ENCODE data around the gene FBN2.

Gene FBN2

DNA sequence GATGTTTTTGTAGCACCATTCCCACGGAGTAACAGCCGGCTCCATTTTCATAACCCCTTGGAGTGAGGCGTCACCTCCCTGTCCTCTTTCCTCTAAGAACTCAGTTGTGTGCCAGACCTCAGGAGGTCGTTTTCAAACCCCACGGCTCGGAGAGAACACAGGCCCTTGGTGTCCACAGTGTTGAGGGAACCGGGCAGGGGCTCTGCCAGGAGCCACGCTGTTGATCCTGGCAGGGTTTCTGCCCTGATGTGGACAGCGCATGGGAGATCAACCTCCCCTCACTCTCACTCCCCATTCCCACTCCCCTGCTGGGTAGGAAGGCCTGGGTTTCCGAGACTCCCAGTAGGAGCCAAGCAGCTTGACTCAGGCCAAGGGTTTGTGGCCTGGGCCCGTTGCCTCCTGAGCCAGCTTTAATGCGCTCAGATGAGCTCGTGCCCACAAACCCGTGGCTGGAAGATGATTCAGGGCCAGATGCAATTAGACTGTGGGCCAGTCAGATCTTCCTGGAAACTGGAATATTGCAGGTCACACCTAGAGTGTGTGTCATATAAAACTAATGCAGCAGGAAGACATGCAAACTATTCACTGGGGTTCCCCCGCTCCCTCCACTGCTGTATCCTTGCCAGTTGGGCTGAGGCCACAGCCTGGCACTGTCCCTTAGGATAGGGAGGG, 321.0 kb downstream of the FBN2 start:
- Mint-ChIP-seq H3K27ac (no peak overlapping the region), H3K4me3 (no peak overlapping the region), H3K9me3 (no peaks in the 10 kb centered on the region), H3K27me3 (ENCODE audit: low read depth) (peaks cover 3% of the 10 kb centered on the region), H3K4me1 (ENCODE audit: low read depth) (peaks cover 2% of the 10 kb centered on the region), H3K36me3 (ENCODE audit: low read depth) (no peaks in the 10 kb centered on the region)

- H3K36me3 Mint-ChIP-seq (ENCODE audit: low read depth) = no peaks in the 10 kb centered on the region
- peaks cover 3% of the 10 kb centered on the region for H3K27me3 Mint-ChIP-seq (ENCODE audit: low read depth)
- peaks cover 2% of the 10 kb centered on the region for H3K4me1 Mint-ChIP-seq (ENCODE audit: low read depth)
- H3K27ac Mint-ChIP-seq = no peak overlapping the region
- no peaks in the 10 kb centered on the region for H3K9me3 Mint-ChIP-seq
- H3K4me3 Mint-ChIP-seq = no peak overlapping the region
These were observed 321.8 kb downstream of the FBN2 start for GRCh38 chr5:128216285-128216684.

- Mint-ChIP-seq H3K27ac (no peak overlapping the region), H3K4me1 (ENCODE audit: low read depth) (peaks cover 2% of the 10 kb centered on the region), H3K36me3 (ENCODE audit: low read depth) (no peaks in the 10 kb centered on the region), H3K4me3 (no peak overlapping the region), H3K9me3 (no peaks in the 10 kb centered on the region), H3K27me3 (ENCODE audit: low read depth) (peaks cover 3% of the 10 kb centered on the region)
These were observed 324.2 kb downstream of the FBN2 start for GRCh38 chr5:128213833-128214232.

DNA sequence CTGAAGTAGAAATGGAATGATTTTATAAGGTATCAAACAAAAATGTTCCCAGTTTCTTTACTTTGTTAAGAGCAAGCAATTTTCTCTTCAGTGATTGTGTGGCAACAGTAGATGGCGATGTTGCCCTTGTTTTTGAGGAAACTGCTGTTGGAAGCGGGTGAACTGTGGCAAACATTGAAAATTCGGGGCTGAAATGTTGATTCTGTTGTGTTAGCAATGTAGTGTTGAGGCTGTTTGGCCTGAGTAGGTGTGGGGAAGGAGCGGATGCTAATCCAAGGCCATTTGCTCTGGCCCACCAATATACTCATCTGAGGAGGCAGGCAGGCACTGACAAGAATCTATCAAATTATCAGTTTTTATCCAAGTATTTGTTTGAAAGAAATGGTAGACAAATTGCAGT, 324.7 kb downstream of the FBN2 start:
- H3K4me1 Mint-ChIP-seq (ENCODE audit: low read depth) = peaks cover 2% of the 10 kb centered on the region
- H3K9me3 Mint-ChIP-seq = no peaks in the 10 kb centered on the region
- peaks cover 3% of the 10 kb centered on the region for H3K27me3 Mint-ChIP-seq (ENCODE audit: low read depth)
- H3K4me3 Mint-ChIP-seq = no peak overlapping the region
- no peak overlapping the region for H3K27ac Mint-ChIP-seq
- no peaks in the 10 kb centered on the region for H3K36me3 Mint-ChIP-seq (ENCODE audit: low read depth)

- Mint-ChIP-seq H3K27ac (no peak overlapping the region), H3K4me3 (no peak overlapping the region), H3K27me3 (ENCODE audit: low read depth) (peaks cover 3% of the 10 kb centered on the region), H3K9me3 (no peaks in the 10 kb centered on the region), H3K36me3 (ENCODE audit: low read depth) (no peaks in the 10 kb centered on the region), H3K4me1 (ENCODE audit: low read depth) (peaks cover 2% of the 10 kb centered on the region)
These were observed 325.7 kb downstream of the FBN2 start for GRCh38 chr5:128212191-128212806.

GRCh38 chr5:128208436-128208835, 329.6 kb downstream of the FBN2 start:
- Mint-ChIP-seq H3K27me3 (ENCODE audit: low read depth) (peaks cover 2% of the 10 kb centered on the region), H3K4me1 (ENCODE audit: low read depth) (peaks cover 2% of the 10 kb centered on the region), H3K36me3 (ENCODE audit: low read depth) (no peaks in the 10 kb centered on the region), H3K9me3 (no peaks in the 10 kb centered on the region), H3K4me3 (no peak overlapping the region), H3K27ac (no peak overlapping the region)

All from T-helper 1 cell treated with Interleukin-12 subunit alpha and Interleukin-12 subunit beta and Interleukin-4 antibody, amounts not matched to agents 30 μg/mL and 1 μg/mL, for 36 hours (primary cell).